Body of pancreas (tissue), 4 donors: Measurements from ENCODE around the gene KIAA0825. TPM values are rescaled to one million over a fixed set of nuclear protein-coding genes. Genes with fewer than 3 reads are reported as not detected.
A peak's percentile ranks its signal among the peaks of the same experiment; 100 is the strongest.

Experiments
- ATAC-seq: fragments of 150-250 bp; one replicate; pipeline ENCODE4 v1.9.1; 2016
- DNase-seq, 4 donors: peaks; one replicate each; pipeline ENCODE4 v3.0.0-alpha.2; 2019
- H3K27ac ChIP-seq, 4 donors: fragments of 200-600 bp; sonication (generic); 1 replicate in 3 of 4; 2 replicates in 1 of 4; pipeline versions ENCODE4 v1.5.1 to v1.6.1; 2016 to 2019; ENCODE audit warnings: mild to moderate bottlenecking in 1 of 4, mixed read lengths in 1 of 4, moderate library complexity in 1 of 4
- H3K27me3 ChIP-seq, 2 donors: fragments of 200-600 bp; sonication (generic); one replicate each; pipeline ENCODE4 v1.6.0; 2016; ENCODE audit warnings: mild to moderate bottlenecking in 1 of 2
- H3K36me3 ChIP-seq, 2 donors: fragments of 200-600 bp; sonication (generic); replicated peaks in 1 of 2; 2 replicates each; pipeline ENCODE4 v1.5.1; 2016; ENCODE audit warnings: low read depth in 2 of 2; ENCODE audit not compliant: insufficient read depth in 1 of 2
- H3K4me1 ChIP-seq: fragments of 200-600 bp; sonication (generic); one replicate; pipeline ENCODE4 v1.6.0; 2016
- H3K4me3 ChIP-seq, 2 donors: fragments of 200-600 bp; sonication (generic); 1 replicate in 1 of 2; 2 replicates in 1 of 2; pipeline ENCODE4 v1.5.1; 2016 to 2019
- H3K9me3 ChIP-seq, 3 donors: fragments of 200-600 bp; sonication (generic); 1 replicate in 2 of 3; 2 replicates in 1 of 3; pipeline ENCODE4 v1.5.1; 2016
- CTCF ChIP-seq, 7 experiments: fragments of 450-650 bp in 4 of 7; fragments of 200-600 bp in 3 of 7; sonication (generic) in 3 of 7; IDR thresholded peaks; one replicate each; pipeline ENCODE4 v1.5.1; 2016 to 2019; ENCODE audit warnings: antibody characterized with exemption in 7 of 7
- POLR2A ChIP-seq, 3 donors: fragments of 450-650 bp; IDR thresholded peaks; one replicate each; pipeline ENCODE4 v1.6.1; 2016; ENCODE audit warnings: antibody characterized with exemption in 3 of 3, mild to moderate bottlenecking in 2 of 3
- WGBS, 2 donors: methylation state at CpG; one replicate each; pipeline ENCODE4 v1.1.5; 2017; 5-methylcytosine and 5-hydroxymethylcytosine counted together
- intact Hi-C: fragments of 100-400 bp; cut with DNase I; formaldehyde crosslinking; loops from one replicate; pipeline ENCODE4 v1.15.1; 2023
- total RNA-seq, 2 donors: library from RNA; depleted of rRNA; stranded (reverse); fragments of >200 nt; gene quantifications; one replicate each; pipeline ENCODE4 v1.1.0, GENCODE V29; 2016

Gene KIAA0825
- total RNA-seq, 2 donors from 2014 or later, result 5.7 to 6.6 TPM

GRCh38 chr5:94481059-94481458 is 137.3 kb downstream of the KIAA0825 start:
- TF ChIP-seq CTCF (IDR thresholded peaks at IDR 0.05), result no peak
- TF ChIP-seq POLR2A (IDR thresholded peaks at IDR 0.05), result no peak
- H3K27ac ChIP-seq, result no peak overlapping the region
- H3K4me3 ChIP-seq, result no peak overlapping the region
- H3K9me3 ChIP-seq, result no peaks in the 10 kb centered on the region
- H3K4me1 ChIP-seq, result no peaks in the 10 kb centered on the region
- DNase-seq, result no peak
- no peak for ATAC-seq
- H3K36me3 ChIP-seq, result no peaks in the 10 kb centered on the region
- intact Hi-C loops, result no loop called here
- no peaks in the 10 kb centered on the region for H3K27me3 ChIP-seq
- 88 to 96% methylated on average over 2 of the region's 2 CpGs for WGBS, 2 donors

GRCh38 chr5:94480486-94480885 is 137.9 kb downstream of the KIAA0825 start:
- intact Hi-C loops, result no loop called here
- Histone ChIP-seq H3K27me3 (no peaks in the 10 kb centered on the region), H3K9me3 (no peaks in the 10 kb centered on the region), H3K36me3 (no peaks in the 10 kb centered on the region), H3K4me1 (no peaks in the 10 kb centered on the region), H3K27ac (no peak overlapping the region), H3K4me3 (no peak overlapping the region)
- no peak for ATAC-seq
- no peak for DNase-seq
- 95 to 97% methylated on average over 1 of the region's 1 CpG for WGBS, 2 donors
- TF ChIP-seq POLR2A (IDR thresholded peaks at IDR 0.05) (no peak), CTCF (IDR thresholded peaks at IDR 0.05) (peak in 1 of 7 experiments; percentile 4)

GRCh38 chr5:94473936-94474335 is 144.5 kb downstream of the KIAA0825 start:
- no peak overlapping the region for H3K27ac ChIP-seq
- no peaks in the 10 kb centered on the region for H3K27me3 ChIP-seq
- TF ChIP-seq CTCF (IDR thresholded peaks at IDR 0.05) (no peak), POLR2A (IDR thresholded peaks at IDR 0.05) (no peak)
- no peaks in the 10 kb centered on the region for H3K9me3 ChIP-seq
- H3K4me3 ChIP-seq, result no peak overlapping the region
- intact Hi-C loops, result no loop called here
- ATAC-seq, result no peak
- no peaks in the 10 kb centered on the region for H3K36me3 ChIP-seq
- no peaks in the 10 kb centered on the region for H3K4me1 ChIP-seq
- no peak for DNase-seq

GRCh38 chr5:94471521-94471920 is 146.9 kb downstream of the KIAA0825 start:
- TF ChIP-seq CTCF (IDR thresholded peaks at IDR 0.05) (no peak), POLR2A (IDR thresholded peaks at IDR 0.05) (no peak)

GRCh38 chr5:94470802-94471201 is 147.6 kb downstream of the KIAA0825 start:
- TF ChIP-seq POLR2A (IDR thresholded peaks at IDR 0.05) (no peak), CTCF (IDR thresholded peaks at IDR 0.05) (no peak)
- Histone ChIP-seq H3K4me3 (no peak overlapping the region), H3K27ac (no peak overlapping the region), H3K27me3 (no peaks in the 10 kb centered on the region), H3K4me1 (no peaks in the 10 kb centered on the region), H3K36me3 (no peaks in the 10 kb centered on the region), H3K9me3 (no peaks in the 10 kb centered on the region)
- no peak for ATAC-seq
- DNase-seq, result no peak
- intact Hi-C loops, result no loop called here
- WGBS, 2 donors, result 84% methylated on average over 6 of the region's 6 CpGs

More at GRCh38 chr5:94471521-94471920, 146.9 kb downstream of the KIAA0825 start:
- no peak for DNase-seq
- no peak for ATAC-seq
- WGBS, 2 donors, result 74 to 77% methylated on average over 3 of the region's 3 CpGs
- H3K4me1 ChIP-seq, result no peaks in the 10 kb centered on the region
- H3K36me3 ChIP-seq, result no peaks in the 10 kb centered on the region
- no peaks in the 10 kb centered on the region for H3K27me3 ChIP-seq
- H3K4me3 ChIP-seq, result no peak overlapping the region
- no peak overlapping the region for H3K27ac ChIP-seq
- intact Hi-C loops, result no loop called here
- no peaks in the 10 kb centered on the region for H3K9me3 ChIP-seq
